Large intestine (tissue), 12 donors: ENCODE data around the gene ABHD2. TPM values are rescaled to one million over a fixed set of nuclear protein-coding genes. Genes with fewer than 3 reads are reported as not detected.
"Not testable (repeated sequence)": the region's sequence is repeated elsewhere in the genome, so short reads cannot be mapped to it uniquely, and the experiment has no call there.

Experiments
- DNase-seq, 2 donors: peaks; one replicate each; pipeline versions ENCODE4 v3.0.0 to v3.0.0-alpha.2; 2013
- H3K27ac ChIP-seq: one replicate; pipeline ENCODE4 v1.5.1; 2013; ENCODE audit warnings: low read length
- H3K27me3 ChIP-seq: 2 replicates; pipeline ENCODE4 v1.6.1; 2013; ENCODE audit warnings: low read length; ENCODE audit not compliant: control insufficient read depth, insufficient read depth
- H3K36me3 ChIP-seq: 2 replicates; pipeline ENCODE4 v1.6.1; 2013; ENCODE audit warnings: low read length; ENCODE audit not compliant: control insufficient read depth, insufficient read depth
- H3K4me1 ChIP-seq: one replicate; pipeline ENCODE4 v1.6.1; 2013; ENCODE audit warnings: low read length; ENCODE audit not compliant: control insufficient read depth, insufficient read depth
- H3K4me3 ChIP-seq: one replicate; pipeline ENCODE4 v1.5.1; 2013; ENCODE audit warnings: low read length
- H3K9me3 ChIP-seq: one replicate; pipeline ENCODE4 v1.6.1; 2013; ENCODE audit warnings: mild to moderate bottlenecking, low read depth, low read length, moderate library complexity; ENCODE audit not compliant: control insufficient read depth
- WGBS: methylation state at CpG from one replicate; pipeline ENCODE4 v1.1.5; 2013; ENCODE audit warnings: low lambda C conversion rate; ENCODE audit not compliant: insufficient coverage; 5-methylcytosine and 5-hydroxymethylcytosine counted together
- long read RNA-seq, 11 donors: transcript quantifications; one replicate each; lab custom pipeline, GENCODE V29; 2026
- polyA plus RNA-seq: library from polyadenylated mRNA; unstranded; fragments of 120-200 nt; gene quantifications from one replicate; pipeline ENCODE4 v1.2.1, GENCODE V29; 2013

ABHD2 gene
- polyA plus RNA-seq: 58.1 TPM
- long read RNA-seq, donor 1, full-length matches to known transcripts: 3 of 3 reads
- long read RNA-seq, donor 1, partial matches to known transcripts: 0 of 3 reads
- long read RNA-seq, donor 1, other reads (novel, unspliced or antisense): 0 of 3 reads
- long read RNA-seq, donor 2, full-length matches to known transcripts: 3 of 17 reads
- long read RNA-seq, donor 2, partial matches to known transcripts: 14 of 17 reads
- long read RNA-seq, donor 2, other reads (novel, unspliced or antisense): 0 of 17 reads
- long read RNA-seq, donor 3: 0 reads
- long read RNA-seq, donor 4: 0 reads
- long read RNA-seq, donor 5, full-length matches to known transcripts: 1 of 1 reads
- long read RNA-seq, donor 5, partial matches to known transcripts: 0 of 1 reads
- long read RNA-seq, donor 5, other reads (novel, unspliced or antisense): 0 of 1 reads
- long read RNA-seq, donor 6, full-length matches to known transcripts: 4 of 17 reads
- long read RNA-seq, donor 6, partial matches to known transcripts: 13 of 17 reads
- long read RNA-seq, donor 6, other reads (novel, unspliced or antisense): 0 of 17 reads
- long read RNA-seq, donor 7, full-length matches to known transcripts: 1 of 1 reads
- long read RNA-seq, donor 7, partial matches to known transcripts: 0 of 1 reads
- long read RNA-seq, donor 7, other reads (novel, unspliced or antisense): 0 of 1 reads
- long read RNA-seq, donor 8, full-length matches to known transcripts: 3 of 3 reads
- long read RNA-seq, donor 8, partial matches to known transcripts: 0 of 3 reads
- long read RNA-seq, donor 8, other reads (novel, unspliced or antisense): 0 of 3 reads
- long read RNA-seq, donor 9, full-length matches to known transcripts: 6 of 6 reads
- long read RNA-seq, donor 9, partial matches to known transcripts: 0 of 6 reads
- long read RNA-seq, donor 9, other reads (novel, unspliced or antisense): 0 of 6 reads
- long read RNA-seq, donor 10, full-length matches to known transcripts: 9 of 32 reads
- long read RNA-seq, donor 10, partial matches to known transcripts: 23 of 32 reads
- long read RNA-seq, donor 10, other reads (novel, unspliced or antisense): 0 of 32 reads
- long read RNA-seq, donor 11, full-length matches to known transcripts: 3 of 3 reads
- long read RNA-seq, donor 11, partial matches to known transcripts: 0 of 3 reads
- long read RNA-seq, donor 11, other reads (novel, unspliced or antisense): 0 of 3 reads

DNA sequence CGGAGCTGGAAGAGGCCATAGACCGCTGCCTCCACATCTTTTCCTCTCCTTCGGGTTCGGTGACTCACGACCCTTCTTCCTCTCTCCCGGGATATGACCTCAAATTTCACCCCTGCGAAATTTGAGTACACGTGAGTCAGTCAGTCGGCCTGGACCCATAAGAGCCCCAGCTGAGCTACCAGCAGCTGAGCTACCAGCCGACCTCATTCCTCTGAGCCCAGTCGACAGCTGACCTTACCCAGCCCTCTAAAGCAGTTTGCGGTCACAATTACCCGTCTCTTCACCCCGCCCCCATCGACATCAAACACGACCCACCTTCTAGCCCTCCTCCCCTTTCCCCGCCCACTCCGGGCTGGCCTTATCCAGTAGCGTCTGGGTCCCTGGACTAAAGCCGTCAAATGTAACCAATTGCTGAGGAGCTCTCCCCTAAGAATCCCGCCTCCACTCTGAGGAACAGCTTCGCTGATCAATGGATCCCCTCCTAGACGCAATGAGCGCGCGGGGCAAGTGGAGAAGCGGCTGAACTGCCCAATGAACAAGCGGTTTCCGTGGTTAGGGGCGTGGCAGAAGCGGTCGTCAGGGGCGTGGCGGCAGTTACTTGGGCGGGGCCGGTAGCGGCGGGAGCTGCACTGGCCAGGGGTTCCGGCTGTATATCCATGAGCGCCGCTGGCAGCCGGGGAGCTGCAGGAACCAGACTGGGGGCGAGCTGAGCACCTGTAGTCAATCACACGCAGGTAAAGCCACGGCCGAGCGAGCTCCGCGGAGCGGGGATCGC lies at the start of gene ABHD2:
Gene ABHD2 (plus strand): TSS at position 627 of the 775 bp plus-strand sequence. CDS start 27,872 bp downstream, outside the sequence.
- no CpG with 5 or more reads among the region's 51 CpGs for WGBS
- no peaks in the 10 kb centered on the region for H3K9me3 ChIP-seq
- peak within 1 kb of the TSS; percentile 73 for H3K27ac ChIP-seq
- H3K4me3 ChIP-seq: peak within 1 kb of the TSS; percentile 84
- H3K36me3 ChIP-seq: no peaks in the 10 kb centered on the region
- DNase-seq: peak; percentile 100
- peaks cover 16% of the 10 kb centered on the region for H3K4me1 ChIP-seq
- no peaks in the 10 kb centered on the region for H3K27me3 ChIP-seq

DNA sequence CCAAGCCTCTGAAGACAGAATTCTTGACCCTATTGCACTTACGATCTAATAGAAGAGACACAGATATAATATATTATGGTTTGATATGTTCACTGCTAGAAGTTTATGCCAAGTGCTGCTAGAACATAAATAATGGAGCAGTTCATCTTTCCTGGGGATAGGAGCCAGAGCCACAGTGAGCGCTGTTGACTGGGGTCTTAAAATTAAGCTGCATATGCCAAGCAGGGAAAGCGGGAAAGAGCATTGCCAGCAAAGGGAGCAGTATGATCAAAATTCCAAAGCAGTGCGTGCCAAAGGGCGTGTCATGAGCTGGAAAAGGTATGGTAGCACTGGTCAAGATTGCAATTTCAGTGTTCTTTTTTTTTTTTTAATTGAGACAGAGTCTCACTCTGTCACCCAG lies 49.1 kb upstream of the ABHD2 start:
- no peaks in the 10 kb centered on the region for H3K27me3 ChIP-seq
- no peaks in the 10 kb centered on the region for H3K36me3 ChIP-seq
- WGBS: no CpG with 5 or more reads among the region's 5 CpGs
- DNase-seq: no peak
- no peak overlapping the region for H3K27ac ChIP-seq
- peaks cover 3% of the 10 kb centered on the region for H3K9me3 ChIP-seq
- H3K4me1 ChIP-seq: no peaks in the 10 kb centered on the region
- no peak overlapping the region for H3K4me3 ChIP-seq

GRCh38 chr15:89041507-89041906 lies 46.7 kb upstream of the ABHD2 start:
- Histone ChIP-seq H3K27me3 (no peaks in the 10 kb centered on the region), H3K27ac (no peak overlapping the region), H3K9me3 (peaks cover 3% of the 10 kb centered on the region), H3K36me3 (no peaks in the 10 kb centered on the region), H3K4me1 (no peaks in the 10 kb centered on the region), H3K4me3 (no peak overlapping the region)
- no CpG with 5 or more reads among the region's 5 CpGs for WGBS
- DNase-seq: no peak

DNA sequence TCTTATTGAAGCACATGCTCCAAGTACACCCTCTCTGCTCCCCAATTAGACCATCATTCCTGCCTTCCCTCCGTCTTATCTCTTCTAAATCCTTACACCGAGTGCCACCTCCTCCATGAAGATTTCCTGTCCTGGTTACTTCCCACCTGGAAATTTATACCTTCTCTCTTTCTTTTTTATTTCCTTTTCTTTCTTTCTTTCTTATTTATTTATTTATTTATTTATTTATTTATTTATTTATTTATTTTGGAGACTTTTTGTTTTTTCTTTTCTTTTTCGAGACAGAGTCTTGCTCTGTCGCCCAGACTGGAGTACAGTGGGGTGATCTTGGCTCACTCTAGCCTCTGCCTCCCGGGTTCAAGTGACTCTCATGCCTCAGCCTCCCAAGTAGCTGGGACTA lies 45.9 kb upstream of the ABHD2 start:
- DNase-seq: no peak
- no peaks in the 10 kb centered on the region for H3K27me3 ChIP-seq
- no peak overlapping the region for H3K27ac ChIP-seq
- no peaks in the 10 kb centered on the region for H3K4me1 ChIP-seq
- H3K4me3 ChIP-seq: no peak overlapping the region
- H3K9me3 ChIP-seq: peaks cover 3% of the 10 kb centered on the region
- 74% methylated on average over 3 of the region's 5 CpGs for WGBS
- H3K36me3 ChIP-seq: no peaks in the 10 kb centered on the region

- DNase-seq: no peak
- Histone ChIP-seq H3K27ac (no peak overlapping the region), H3K9me3 (peaks cover 3% of the 10 kb centered on the region), H3K4me1 (no peaks in the 10 kb centered on the region), H3K27me3 (no peaks in the 10 kb centered on the region), H3K4me3 (no peak overlapping the region), H3K36me3 (no peaks in the 10 kb centered on the region)
- WGBS: no CpG with 5 or more reads among the region's 3 CpGs
Measured at GRCh38 chr15:89043031-89044002, 44.9 kb upstream of the ABHD2 start.

- DNase-seq, H3K4me3 ChIP-seq, H3K36me3 ChIP-seq, H3K4me1 ChIP-seq, H3K27ac ChIP-seq, H3K9me3 ChIP-seq, H3K27me3 ChIP-seq: not testable (repeated sequence)
- WGBS: no CpG with 5 or more reads among the region's 21 CpGs
Measured at GRCh38 chr15:89049016-89049666, 39.1 kb upstream of the ABHD2 start.

GRCh38 chr15:89051875-89052274 lies 36.4 kb upstream of the ABHD2 start:
- Histone ChIP-seq H3K4me1 (no peaks in the 10 kb centered on the region), H3K4me3 (no peak overlapping the region), H3K27me3 (no peaks in the 10 kb centered on the region), H3K9me3 (no peaks in the 10 kb centered on the region), H3K27ac (no peak overlapping the region), H3K36me3 (no peaks in the 10 kb centered on the region)
- no CpG with 5 or more reads among the region's 2 CpGs for WGBS
- DNase-seq: no peak

- H3K4me3 ChIP-seq: no peak overlapping the region
- H3K4me1 ChIP-seq: no peaks in the 10 kb centered on the region
- no peaks in the 10 kb centered on the region for H3K9me3 ChIP-seq
- WGBS: no CpG with 5 or more reads among the region's 3 CpGs
- H3K27ac ChIP-seq: no peak overlapping the region
- no peaks in the 10 kb centered on the region for H3K27me3 ChIP-seq
- no peak for DNase-seq
- H3K36me3 ChIP-seq: no peaks in the 10 kb centered on the region
Measured at GRCh38 chr15:89052474-89052873, 35.8 kb upstream of the ABHD2 start.

DNA sequence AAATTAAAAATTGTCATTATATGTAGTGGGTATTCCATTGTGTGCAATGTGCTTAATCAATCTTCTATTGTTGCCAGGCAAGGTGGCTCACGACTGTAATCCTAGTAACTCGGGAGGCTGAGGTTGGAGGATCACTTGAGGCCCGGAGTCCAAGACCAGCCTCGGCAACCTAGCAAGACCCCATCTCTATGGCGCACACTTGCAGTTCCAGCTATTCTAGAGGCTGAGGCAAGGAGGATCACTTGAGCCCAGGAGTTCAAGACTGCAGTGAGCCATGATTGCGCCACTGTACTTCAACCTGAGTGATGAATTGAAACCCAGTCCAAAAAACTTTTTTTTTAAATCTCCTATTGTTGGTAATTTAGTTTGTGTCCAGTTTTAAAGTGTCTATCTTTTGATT lies 33.4 kb upstream of the ABHD2 start:
- Histone ChIP-seq H3K9me3 (no peaks in the 10 kb centered on the region), H3K27me3 (no peaks in the 10 kb centered on the region), H3K4me3 (no peak overlapping the region), H3K27ac (no peak overlapping the region), H3K36me3 (no peaks in the 10 kb centered on the region), H3K4me1 (no peaks in the 10 kb centered on the region)
- no peak for DNase-seq
- WGBS: no CpG with 5 or more reads among the region's 6 CpGs
